Mesenchymal stem cell (in vitro differentiated cells and primary cell): ENCODE results near the gene RPS13.

Source experiments
- DNase-seq: peaks from one replicate; pipeline ENCODE4 v3.0.0-alpha.2; 2013
- H2AFZ ChIP-seq: one replicate; pipeline ENCODE4 v1.6.1; 2013; ENCODE audit warnings: low read depth, mild to moderate bottlenecking, control low read depth, inconsistent platforms, low read length, moderate library complexity
- H2AK5ac ChIP-seq: 2 replicates; pipeline ENCODE4 v1.6.1; 2013; ENCODE audit warnings: low read length, moderate library complexity, mild to moderate bottlenecking, inconsistent platforms; ENCODE audit not compliant: severe bottlenecking
- H2BK120ac ChIP-seq: one replicate; pipeline ENCODE4 v1.6.1; 2013; ENCODE audit warnings: low read depth, mild to moderate bottlenecking, inconsistent platforms, low read length, moderate library complexity
- H2BK12ac ChIP-seq, 2 experiments: one replicate each; pipeline ENCODE4 v1.6.1; 2013; ENCODE audit warnings: inconsistent platforms in 2 of 2, low read length in 2 of 2, mild to moderate bottlenecking in 2 of 2, moderate library complexity in 2 of 2, control low read depth in 1 of 2
- H2BK15ac ChIP-seq: one replicate; pipeline ENCODE4 v1.6.1; 2013; ENCODE audit warnings: mild to moderate bottlenecking, low read depth, inconsistent platforms; ENCODE audit not compliant: poor library complexity, severe bottlenecking
- H2BK5ac ChIP-seq: 2 replicates; pipeline ENCODE4 v1.6.1; 2013; ENCODE audit warnings: low read depth, mild to moderate bottlenecking, low read length, control low read depth, inconsistent platforms; ENCODE audit not compliant: poor library complexity, severe bottlenecking
- H3K14ac ChIP-seq, 2 experiments: one replicate each; pipeline ENCODE4 v1.6.1; 2013; ENCODE audit warnings: inconsistent platforms in 2 of 2, low read length in 2 of 2, control low read depth in 1 of 2, mild to moderate bottlenecking in 1 of 2, moderate library complexity in 1 of 2
- H3K18ac ChIP-seq, 2 experiments: one replicate each; pipeline ENCODE4 v1.6.1; 2013; ENCODE audit warnings: inconsistent platforms in 2 of 2, low read length in 2 of 2, control low read depth in 1 of 2, low read depth in 1 of 2, mild to moderate bottlenecking in 1 of 2
- H3K23ac ChIP-seq, 2 experiments: one replicate each; pipeline ENCODE4 v1.6.1; 2013; ENCODE audit warnings: inconsistent platforms in 2 of 2, low read length in 2 of 2, mild to moderate bottlenecking in 2 of 2, moderate library complexity in 2 of 2, control low read depth in 1 of 2
- H3K27ac ChIP-seq: 2 replicates; pipeline ENCODE4 v1.5.1; 2013; ENCODE audit warnings: mild to moderate bottlenecking, moderate library complexity, low read length, control low read depth, inconsistent platforms; ENCODE audit not compliant: poor library complexity, severe bottlenecking
- H3K27me3 ChIP-seq, 2 experiments: 2 replicates each; pipeline versions ENCODE4 v1.6.1 to v1.7.0; 2013; ENCODE audit warnings: low read length in 2 of 2, mild to moderate bottlenecking in 2 of 2, moderate library complexity in 2 of 2, control low read depth in 1 of 2, inconsistent platforms in 1 of 2; ENCODE audit not compliant: control insufficient read depth in 1 of 2, insufficient read depth in 1 of 2
- H3K36me3 ChIP-seq, 2 experiments: 2 replicates each; pipeline versions ENCODE4 v1.6.1 to v1.7.0; 2013; ENCODE audit warnings: low read length in 2 of 2, control low read depth in 1 of 2, inconsistent platforms in 1 of 2, low read depth in 1 of 2, mild to moderate bottlenecking in 1 of 2; ENCODE audit not compliant: insufficient read depth in 2 of 2, control insufficient read depth in 1 of 2
- H3K4ac ChIP-seq, 2 experiments: one replicate each; pipeline ENCODE4 v1.6.1; 2013; ENCODE audit warnings: inconsistent platforms in 2 of 2, low read length in 2 of 2, mild to moderate bottlenecking in 2 of 2, moderate library complexity in 2 of 2, control low read depth in 1 of 2, low read depth in 1 of 2
- H3K4me1 ChIP-seq: 2 replicates; pipeline ENCODE4 v1.6.1; 2013; ENCODE audit warnings: low read depth, low read length, control low read depth; ENCODE audit not compliant: control insufficient read depth, insufficient read depth
- H3K4me2 ChIP-seq: 2 replicates; pipeline ENCODE4 v1.6.1; 2013; ENCODE audit warnings: low read length, mild to moderate bottlenecking, inconsistent platforms; ENCODE audit not compliant: poor library complexity, severe bottlenecking
- H3K4me3 ChIP-seq, 2 experiments: 2 replicates each; pipeline versions ENCODE4 v1.5.1 to v1.7.0; 2013; ENCODE audit warnings: low read length in 2 of 2, mild to moderate bottlenecking in 2 of 2, control low read depth in 1 of 2, low read depth in 1 of 2; ENCODE audit not compliant: insufficient read depth in 1 of 2
- H3K79me1 ChIP-seq: replicated peaks from 2 replicates; pipeline ENCODE4 v1.6.1; 2013; ENCODE audit warnings: mild to moderate bottlenecking, control low read depth, low read length, inconsistent platforms; ENCODE audit not compliant: poor library complexity, severe bottlenecking
- H3K9ac ChIP-seq: 2 replicates; pipeline ENCODE4 v1.7.0; 2013; ENCODE audit warnings: mild to moderate bottlenecking, low read length, moderate library complexity
- H3K9me3 ChIP-seq: 2 replicates; pipeline ENCODE4 v1.7.0; 2013; ENCODE audit warnings: mild to moderate bottlenecking, low read length; ENCODE audit not compliant: control insufficient read depth
- H4K8ac ChIP-seq: one replicate; pipeline ENCODE4 v1.6.1; 2013; ENCODE audit warnings: inconsistent platforms, mild to moderate bottlenecking, low read length, moderate library complexity
- H4K91ac ChIP-seq: one replicate; pipeline ENCODE4 v1.6.1; 2013; ENCODE audit warnings: mild to moderate bottlenecking, low read length, inconsistent platforms
- WGBS: methylation state at CpG from one replicate; pipeline ENCODE4 v1.1.7; 2013; ENCODE audit warnings: mixed read lengths; 5-methylcytosine and 5-hydroxymethylcytosine counted together

Gene RPS13

GRCh38 chr11:17075506-17075905 lies 2.0 kb downstream of the RPS13 start:
- H3K27me3 ChIP-seq, result no peaks in the 10 kb centered on the region
- H2AFZ ChIP-seq, result no peak overlapping the region
- H4K91ac ChIP-seq, result no peak overlapping the region
- peaks cover 18 to 38% of the 10 kb centered on the region in 2 experiments for H3K36me3 ChIP-seq
- no peaks in the 10 kb centered on the region for H3K9me3 ChIP-seq
- 88% methylated on average over 4 of the region's 5 CpGs for WGBS
- H3K18ac ChIP-seq, result no peak overlapping the region
- H3K9ac ChIP-seq, result peak overlapping the region; percentile 99
- peaks cover 13% of the 10 kb centered on the region for H3K4me1 ChIP-seq
- H3K4me3 ChIP-seq, result peak overlapping the region in 1 of 2 experiments; percentile 95
- no peak overlapping the region for H2AK5ac ChIP-seq
- no peak overlapping the region for H3K23ac ChIP-seq
- H2BK12ac ChIP-seq, result no peak overlapping the region
- no peak for DNase-seq
- no peak overlapping the region for H3K14ac ChIP-seq
- no peak overlapping the region for H3K4me2 ChIP-seq
- H3K4ac ChIP-seq, result no peak overlapping the region
- no peak overlapping the region for H3K27ac ChIP-seq
- peaks cover 8% of the 10 kb centered on the region for H3K79me1 ChIP-seq
- H4K8ac ChIP-seq, result no peak overlapping the region
- no peak overlapping the region for H2BK15ac ChIP-seq
- H2BK120ac ChIP-seq, result no peak overlapping the region
- no peak overlapping the region for H2BK5ac ChIP-seq

GRCh38 chr11:17073370-17074027 lies 4.0 kb downstream of the RPS13 start:
- peaks cover 18 to 38% of the 10 kb centered on the region in 2 experiments for H3K36me3 ChIP-seq
- H4K91ac ChIP-seq, result no peak overlapping the region
- H2BK12ac ChIP-seq, result no peak overlapping the region
- no peak overlapping the region for H3K23ac ChIP-seq
- H3K18ac ChIP-seq, result no peak overlapping the region
- no peak overlapping the region for H3K14ac ChIP-seq
- no peak overlapping the region for H4K8ac ChIP-seq
- no peak overlapping the region for H3K4me3 ChIP-seq
- no peak overlapping the region for H3K27ac ChIP-seq
- H3K79me1 ChIP-seq, result peaks cover 8% of the 10 kb centered on the region
- H3K4me1 ChIP-seq, result peaks cover 13% of the 10 kb centered on the region
- WGBS, result 93% methylated on average over 4 of the region's 4 CpGs
- H2BK120ac ChIP-seq, result no peak overlapping the region
- no peaks in the 10 kb centered on the region for H3K27me3 ChIP-seq
- no peaks in the 10 kb centered on the region for H3K9me3 ChIP-seq
- no peak for DNase-seq
- H3K4me2 ChIP-seq, result no peak overlapping the region
- H2AFZ ChIP-seq, result no peak overlapping the region
- no peak overlapping the region for H2BK15ac ChIP-seq
- H2AK5ac ChIP-seq, result no peak overlapping the region
- no peak overlapping the region for H2BK5ac ChIP-seq
- H3K9ac ChIP-seq, result peak overlapping the region; percentile 99
- no peak overlapping the region for H3K4ac ChIP-seq

GRCh38 chr11:17067417-17067816 lies 10.1 kb downstream of the RPS13 start:
- no peak overlapping the region for H2BK12ac ChIP-seq
- H3K9me3 ChIP-seq, result no peaks in the 10 kb centered on the region
- WGBS, result 99% methylated on average over 6 of the region's 6 CpGs
- H3K9ac ChIP-seq, result no peak overlapping the region
- no peak overlapping the region for H3K4me3 ChIP-seq
- no peak overlapping the region for H4K91ac ChIP-seq
- H3K79me1 ChIP-seq, result no peaks in the 10 kb centered on the region
- no peak for DNase-seq
- no peak overlapping the region for H2BK120ac ChIP-seq
- no peaks in the 10 kb centered on the region for H3K27me3 ChIP-seq
- no peak overlapping the region for H3K4ac ChIP-seq
- H4K8ac ChIP-seq, result no peak overlapping the region
- H2BK5ac ChIP-seq, result no peak overlapping the region
- H3K4me2 ChIP-seq, result no peak overlapping the region
- H3K4me1 ChIP-seq, result no peaks in the 10 kb centered on the region
- no peak overlapping the region for H3K23ac ChIP-seq
- H2AK5ac ChIP-seq, result no peak overlapping the region
- H3K18ac ChIP-seq, result no peak overlapping the region
- H3K27ac ChIP-seq, result no peak overlapping the region
- H2BK15ac ChIP-seq, result no peak overlapping the region
- H3K36me3 ChIP-seq, result peaks cover 4% of the 10 kb centered on the region in 2 experiments
- no peak overlapping the region for H2AFZ ChIP-seq
- no peak overlapping the region for H3K14ac ChIP-seq

- Histone ChIP-seq H3K36me3 (no peaks in the 10 kb centered on the region), H2BK5ac (no peak overlapping the region), H3K23ac (no peak overlapping the region), H3K9me3 (no peaks in the 10 kb centered on the region), H3K27ac (no peak overlapping the region), H3K9ac (no peak overlapping the region), H3K4me1 (no peaks in the 10 kb centered on the region), H2AK5ac (no peak overlapping the region), H4K8ac (no peak overlapping the region), H3K14ac (no peak overlapping the region), H3K4me2 (no peak overlapping the region), H2BK120ac (no peak overlapping the region), H2BK15ac (no peak overlapping the region), H3K27me3 (no peaks in the 10 kb centered on the region), H3K79me1 (no peaks in the 10 kb centered on the region), H3K4me3 (no peak overlapping the region), H2BK12ac (no peak overlapping the region), H4K91ac (no peak overlapping the region), H3K18ac (no peak overlapping the region), H3K4ac (no peak overlapping the region), H2AFZ (no peak overlapping the region)
- WGBS, result 97% methylated on average over 2 of the region's 2 CpGs
- no peak for DNase-seq
Measured at GRCh38 chr11:17066691-17067090, 10.8 kb downstream of the RPS13 start.
